CMK (cell line): ENCODE data around the gene ADIPOR1.

Experiments used
- DNase-seq: peaks from one replicate; pipeline ENCODE4 v3.0.0-alpha.2; 2010; ENCODE audit warnings: low read depth

The ADIPOR1 gene

DNA sequence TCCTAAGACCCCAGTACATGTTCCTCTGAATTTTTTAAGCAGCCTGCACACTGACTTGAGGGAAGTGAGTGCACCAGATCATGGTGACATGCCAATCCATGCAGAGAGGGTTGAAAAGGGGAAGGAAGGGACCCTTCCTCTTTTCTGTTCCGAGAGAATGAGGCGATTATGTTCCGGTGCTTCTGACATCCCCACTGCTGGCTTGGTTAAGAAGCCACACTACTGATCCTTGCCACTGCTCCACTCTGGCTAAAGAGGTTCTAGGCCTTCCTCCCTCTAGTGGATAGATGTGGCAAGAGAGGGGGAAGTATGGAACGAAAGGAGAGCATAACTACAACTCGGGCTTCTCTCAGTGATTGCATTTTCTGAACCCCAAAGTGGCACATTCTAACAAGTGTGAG lies 10.8 kb upstream of the ADIPOR1 start:
- DNase-seq: peak; percentile 84

DNA sequence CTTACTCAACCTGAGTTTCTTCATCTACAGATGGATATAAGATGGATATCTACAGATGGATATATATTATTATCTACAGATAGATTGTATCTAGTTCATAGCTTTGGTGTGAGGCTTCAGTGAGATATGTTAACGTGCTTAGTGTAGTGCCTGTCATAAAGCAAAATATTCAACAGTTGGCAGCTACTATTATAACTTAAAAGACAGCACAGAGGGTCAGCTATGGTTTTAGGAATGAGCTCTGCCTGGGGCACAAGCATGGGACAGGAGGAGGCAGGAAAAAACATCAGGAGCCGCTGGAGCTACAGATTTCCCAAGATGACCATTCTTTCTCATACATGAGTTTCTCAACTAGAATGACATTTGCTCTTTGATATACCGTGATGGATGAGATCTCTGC lies 10.2 kb upstream of the ADIPOR1 start:
- DNase-seq: no peak

DNA sequence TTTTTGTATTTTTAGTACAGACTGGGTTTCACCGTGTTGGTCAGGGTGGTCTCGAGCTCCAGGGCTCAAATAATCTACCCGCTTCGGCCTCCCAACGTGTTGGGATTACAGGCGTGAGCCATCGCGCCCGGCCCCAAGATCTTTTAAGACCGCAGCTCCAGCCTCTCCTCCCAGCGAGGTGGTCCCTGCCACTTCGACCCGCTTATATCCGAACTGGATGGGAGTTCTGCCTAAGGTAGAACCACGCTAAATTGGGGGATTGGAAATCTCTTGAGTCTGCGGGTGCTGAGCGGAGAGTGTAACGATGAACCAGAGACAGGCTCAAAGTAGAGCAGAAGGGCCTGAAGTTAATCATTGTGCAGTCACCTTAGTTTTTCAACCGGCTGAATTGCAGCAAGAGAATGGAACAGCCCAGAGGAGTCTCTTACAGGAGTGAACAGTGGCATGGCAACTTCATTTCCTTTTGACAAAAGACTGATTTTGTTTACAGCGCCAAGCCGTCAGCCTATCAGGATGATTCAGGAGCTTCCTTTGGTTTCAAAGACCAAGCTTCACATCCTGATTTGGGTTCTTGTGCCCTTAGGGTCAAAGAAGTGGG lies 9.7 kb upstream of the ADIPOR1 start:
- DNase-seq: peak; percentile 78

DNA sequence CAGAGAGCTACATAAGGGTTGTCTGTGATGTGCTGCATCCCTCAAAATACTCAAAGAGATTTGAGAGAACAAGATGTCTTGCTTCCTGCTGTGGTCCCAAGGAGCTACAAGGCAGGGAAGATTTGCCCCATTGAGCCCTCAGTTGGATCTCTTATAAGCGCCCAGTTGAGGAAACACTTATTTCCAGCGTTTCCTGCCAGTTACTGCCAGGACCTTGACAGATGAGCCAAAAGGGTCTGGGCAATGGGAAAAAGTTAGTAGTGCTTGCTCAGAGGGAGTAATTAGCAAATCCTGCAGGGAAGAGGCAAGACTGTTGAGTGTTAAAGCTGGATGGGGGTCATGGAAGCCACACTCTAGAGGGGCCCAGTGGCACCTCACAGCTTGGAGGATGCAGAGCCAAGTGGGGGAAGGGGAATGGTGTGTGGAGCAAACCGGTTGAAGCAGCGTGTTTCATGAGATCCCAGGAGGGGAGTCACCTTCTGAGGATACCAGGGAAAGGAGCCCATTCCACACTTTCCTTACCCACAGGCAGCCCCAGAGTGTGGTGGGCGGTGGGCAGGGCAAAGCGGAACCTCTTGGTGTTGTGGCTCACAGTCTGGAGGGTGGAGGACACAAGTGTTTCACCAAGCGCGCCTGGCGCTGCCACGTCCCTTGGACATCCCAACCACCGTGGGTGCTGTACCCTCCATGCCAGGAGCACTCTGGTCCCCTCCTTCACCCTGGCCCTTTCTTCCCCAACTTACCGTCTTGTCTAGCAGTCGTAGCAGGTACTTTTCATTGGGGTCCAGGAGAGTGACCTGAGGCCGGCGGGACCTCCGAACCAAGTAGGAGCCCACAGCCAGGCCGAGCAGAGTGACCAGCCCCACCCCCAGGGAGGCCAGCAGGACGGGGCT lies 8.1 kb upstream of the ADIPOR1 start:
- DNase-seq: no peak

DNA sequence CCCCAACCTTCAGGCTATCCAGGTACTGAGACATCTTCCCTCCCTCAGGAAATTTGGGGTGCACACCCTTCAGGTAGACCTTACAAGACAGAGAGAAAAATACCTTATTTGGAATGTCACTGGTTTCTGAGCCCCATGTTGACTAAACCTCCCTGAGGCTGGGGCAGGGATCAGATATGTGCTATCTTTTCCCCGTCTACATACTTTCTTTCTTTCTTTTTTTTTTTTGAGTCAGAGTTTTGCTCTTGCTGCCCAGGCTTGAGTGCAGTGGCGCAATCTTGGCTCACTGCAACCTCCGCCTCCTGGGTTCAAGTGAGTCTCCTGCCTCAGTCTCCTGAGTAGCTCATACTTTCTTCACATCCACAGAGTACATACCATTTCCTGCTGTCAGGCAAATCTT lies 7.3 kb upstream of the ADIPOR1 start:
- DNase-seq: no peak

DNA sequence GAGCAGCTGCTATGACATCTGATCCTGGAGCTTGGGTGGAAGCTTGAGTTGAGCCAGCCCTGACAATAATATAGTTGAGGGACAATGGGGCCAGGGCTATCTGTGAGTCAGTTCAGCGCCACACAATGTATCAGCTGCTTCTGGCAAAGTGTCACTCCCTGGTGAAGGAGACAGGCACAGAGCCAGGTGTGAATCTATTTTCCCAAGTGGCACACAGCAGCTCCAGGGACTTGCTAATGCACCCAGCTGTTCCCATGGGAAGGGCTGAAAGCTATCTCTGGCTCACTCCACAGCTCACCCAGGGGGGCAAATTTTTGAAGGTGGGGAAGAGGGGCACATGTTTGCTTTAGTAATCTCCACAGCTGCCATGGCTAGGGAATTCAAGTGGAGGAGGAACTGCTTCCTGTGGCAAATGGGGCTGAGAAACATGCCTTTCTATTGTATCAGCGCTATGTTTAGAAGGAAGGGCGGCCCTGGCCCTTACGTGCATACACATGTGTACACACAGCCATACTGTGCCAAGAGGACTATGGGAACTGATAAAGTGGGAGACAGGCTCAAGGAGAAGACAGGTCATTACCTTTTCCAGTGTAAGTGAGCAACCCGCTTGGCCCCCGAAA lies 6.8 kb upstream of the ADIPOR1 start:
- no peak for DNase-seq

DNA sequence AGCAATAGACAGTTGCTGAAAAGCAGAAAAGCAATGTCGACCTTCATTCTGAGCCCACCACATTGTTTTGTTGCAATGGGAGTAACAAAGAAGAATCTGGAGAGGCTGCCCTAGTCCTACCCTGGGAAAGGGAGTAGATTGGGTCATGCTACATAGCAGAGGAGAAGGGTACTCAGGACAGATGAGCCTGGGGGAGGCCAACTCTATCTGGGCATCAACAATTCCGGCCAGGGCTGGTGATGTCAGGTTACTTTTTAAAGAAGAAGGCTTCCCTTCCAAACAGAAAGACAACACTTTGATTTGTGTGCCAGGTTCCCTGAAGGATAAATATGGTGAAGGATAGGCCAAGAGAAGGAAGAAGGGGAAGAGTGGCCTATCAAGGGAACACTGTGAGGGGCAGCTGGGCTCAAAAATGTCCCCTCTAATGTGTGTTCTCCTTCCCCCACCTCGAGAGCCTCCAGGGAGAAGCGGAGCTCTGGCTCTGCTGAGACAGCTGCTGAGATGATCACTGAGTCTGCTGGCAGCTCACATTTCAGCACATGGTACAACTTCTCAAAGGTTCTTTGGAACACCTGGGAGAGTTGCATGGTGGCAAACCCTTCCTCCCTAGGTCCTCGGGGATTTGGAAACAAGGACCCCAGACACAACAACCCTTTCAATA lies 3.2 kb upstream of the ADIPOR1 start:
- DNase-seq: no peak

DNA sequence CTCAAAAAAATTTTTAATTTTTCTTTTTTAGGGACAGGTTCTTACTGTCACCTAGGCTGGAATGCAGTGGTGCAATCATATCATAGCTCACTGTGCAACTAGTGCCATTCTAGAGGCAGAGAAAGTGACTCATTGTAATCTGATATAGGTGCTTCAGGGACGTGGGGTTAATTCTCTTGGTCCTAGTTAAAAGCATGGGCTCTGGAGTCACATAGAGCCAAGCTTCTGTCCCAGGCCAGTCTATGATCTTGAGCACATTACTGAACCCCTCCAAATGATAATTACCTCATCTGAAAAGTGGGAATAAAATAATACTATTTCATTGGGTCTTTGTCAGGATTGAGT lies 1.1 kb upstream of the ADIPOR1 start:
- DNase-seq: no peak

DNA sequence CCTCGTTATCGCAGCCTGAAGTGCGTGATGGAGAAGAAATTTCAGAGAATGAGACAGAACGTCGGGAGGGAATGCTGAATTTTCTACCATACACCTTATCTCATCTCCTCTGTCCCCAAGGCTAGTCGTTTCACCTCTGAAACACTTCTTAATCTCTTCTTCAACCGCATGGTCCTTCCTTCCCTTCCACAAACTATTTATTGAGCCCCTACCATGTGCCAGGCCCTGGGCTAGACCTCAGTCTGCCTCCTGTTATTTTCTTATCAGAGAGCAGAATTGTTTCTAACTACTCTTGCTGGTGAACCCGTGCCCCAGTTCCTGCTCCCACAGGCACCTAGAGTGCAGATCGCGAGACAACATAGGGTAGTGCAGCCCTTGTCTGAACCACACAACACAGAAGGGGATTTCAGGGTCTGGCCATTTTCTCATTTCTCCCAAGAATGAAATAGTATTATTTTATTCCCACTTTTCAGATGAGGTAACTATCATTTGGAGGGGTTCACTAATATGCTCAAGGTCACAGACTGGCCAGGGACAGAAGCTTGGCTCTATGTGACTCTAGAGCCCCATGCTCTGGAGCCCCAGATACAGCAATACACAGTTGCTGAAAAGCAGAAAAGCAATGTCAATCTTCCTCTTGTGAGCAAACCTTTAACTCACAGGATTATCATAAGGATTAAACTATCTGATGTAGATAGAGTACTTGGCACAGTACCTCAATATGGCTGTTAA lies 598 bp upstream of the ADIPOR1 start:
- peak; percentile 30 for DNase-seq

DNA sequence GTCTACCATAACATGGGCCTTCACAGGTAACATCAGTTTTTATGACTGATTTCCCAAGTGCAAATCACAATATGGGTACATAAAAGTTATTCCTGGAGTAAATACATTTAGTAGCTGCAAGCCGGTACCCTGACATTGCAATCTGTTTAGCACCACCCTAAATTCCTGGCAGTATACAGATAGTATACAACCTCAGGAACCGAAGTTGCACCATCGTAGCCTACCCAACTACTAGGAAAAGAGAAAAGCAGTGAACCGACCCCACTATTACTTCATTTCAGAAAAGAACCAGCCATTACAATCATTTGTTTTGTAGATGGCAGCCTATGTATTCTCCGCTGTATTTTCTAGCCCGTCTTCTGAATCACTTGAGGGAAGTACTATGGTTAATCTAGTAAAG lies 1.1 kb downstream of the ADIPOR1 start:
- no peak for DNase-seq

DNA sequence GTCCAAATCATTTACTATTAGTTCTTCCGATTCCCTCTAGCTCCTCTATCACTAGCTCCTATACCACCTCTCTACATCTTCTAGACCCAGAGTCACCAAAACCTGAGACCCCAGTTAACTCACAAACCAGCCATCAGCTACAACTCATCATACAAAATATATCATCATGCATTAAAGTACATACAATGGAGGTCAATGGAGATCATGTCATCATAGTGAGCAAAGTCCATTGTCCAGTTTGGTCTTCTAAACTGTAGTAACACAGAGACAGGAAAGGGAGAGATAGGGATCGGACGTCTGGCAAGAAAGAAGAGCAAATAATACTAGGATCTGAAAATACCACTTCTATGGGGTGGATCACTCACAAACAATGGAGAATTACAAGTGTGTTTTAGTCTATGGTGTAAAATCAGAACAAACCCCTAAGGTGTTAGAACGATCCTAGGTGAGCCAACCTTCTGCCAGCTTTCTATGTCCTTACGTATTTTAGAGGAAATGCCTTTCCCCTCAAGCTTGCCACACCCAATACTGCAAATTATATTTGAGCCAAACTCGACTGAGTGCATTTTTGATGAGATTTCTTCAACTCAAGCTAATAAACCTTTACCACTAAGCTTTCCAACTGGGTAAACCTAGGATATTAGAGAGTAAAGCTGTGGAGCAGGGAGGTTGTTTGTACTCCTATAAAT lies 3.9 kb downstream of the ADIPOR1 start:
- no peak for DNase-seq

DNA sequence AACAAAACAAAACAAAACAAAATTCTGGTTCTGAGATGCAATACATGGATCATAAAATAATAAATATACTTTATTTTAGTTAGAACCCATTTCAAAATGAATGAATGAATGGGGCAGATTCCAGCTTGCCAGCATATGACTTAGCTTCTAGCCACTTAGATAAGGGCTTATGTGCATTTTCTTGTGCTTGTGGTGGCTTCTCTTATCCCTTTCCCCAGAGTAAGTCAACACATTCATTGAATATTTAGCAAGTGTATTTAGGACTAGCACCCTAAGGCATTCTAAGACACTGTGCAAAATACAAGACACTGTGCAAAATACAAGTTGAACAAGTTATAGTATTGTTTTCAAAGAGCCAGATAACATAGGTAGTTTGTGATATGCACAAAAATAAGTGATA lies 4.7 kb downstream of the ADIPOR1 start:
- no peak for DNase-seq

DNA sequence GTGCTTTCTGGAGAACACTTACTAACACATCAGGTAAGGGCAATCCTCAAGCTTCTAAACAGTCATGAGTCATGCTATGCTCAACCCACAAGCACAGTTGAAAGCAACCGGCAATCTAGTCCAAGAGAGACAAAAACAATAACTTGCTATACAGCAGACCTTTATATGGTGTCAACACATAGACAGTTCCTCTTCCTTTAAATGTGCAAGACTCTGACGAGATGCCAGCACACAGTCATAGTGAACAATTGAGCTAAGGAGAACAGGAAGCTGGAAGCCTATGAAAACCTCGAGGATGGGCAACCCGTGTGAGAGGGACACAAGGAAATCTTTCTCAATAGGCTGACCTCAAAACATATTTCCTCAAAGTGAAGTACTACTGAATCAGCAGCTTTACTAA lies 5.3 kb downstream of the ADIPOR1 start:
- no peak for DNase-seq

DNA sequence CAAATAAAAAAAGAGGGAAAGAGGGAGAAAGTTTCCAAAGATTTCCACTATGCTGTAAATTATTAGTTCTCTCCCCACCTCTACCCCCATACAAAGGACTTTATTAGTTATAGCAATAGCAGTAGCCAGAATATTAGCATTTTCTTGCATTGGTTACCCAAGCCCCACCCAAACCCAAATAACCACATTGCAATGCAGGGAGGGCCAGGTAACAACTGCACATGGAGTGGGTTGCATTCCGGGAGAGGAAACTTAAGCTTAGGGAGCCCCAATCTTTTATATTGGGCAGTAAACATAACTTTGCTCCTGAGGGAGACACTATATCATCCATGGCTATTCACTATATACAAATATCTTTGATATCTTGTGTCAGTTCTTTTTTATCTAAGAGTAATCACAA lies 6.0 kb downstream of the ADIPOR1 start:
- DNase-seq: no peak

DNA sequence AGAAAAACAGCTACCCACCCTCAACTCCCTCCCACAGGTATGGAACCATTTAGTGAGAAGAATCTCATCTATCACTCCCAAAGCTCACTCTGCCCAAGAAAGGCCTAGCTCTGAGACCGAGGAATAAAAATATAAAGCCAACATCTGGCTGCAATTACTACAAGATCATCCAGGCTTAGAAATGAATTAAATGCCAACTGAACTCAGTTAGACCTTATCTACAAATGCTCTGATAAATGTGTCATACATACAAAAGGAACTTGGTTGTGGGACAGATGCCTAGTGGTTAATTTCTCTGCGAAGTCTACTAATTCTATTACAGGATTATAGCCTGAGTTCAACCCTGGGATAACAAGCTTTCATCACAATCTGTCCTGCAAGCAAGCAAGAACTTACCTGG lies 6.7 kb downstream of the ADIPOR1 start:
- DNase-seq: no peak

DNA sequence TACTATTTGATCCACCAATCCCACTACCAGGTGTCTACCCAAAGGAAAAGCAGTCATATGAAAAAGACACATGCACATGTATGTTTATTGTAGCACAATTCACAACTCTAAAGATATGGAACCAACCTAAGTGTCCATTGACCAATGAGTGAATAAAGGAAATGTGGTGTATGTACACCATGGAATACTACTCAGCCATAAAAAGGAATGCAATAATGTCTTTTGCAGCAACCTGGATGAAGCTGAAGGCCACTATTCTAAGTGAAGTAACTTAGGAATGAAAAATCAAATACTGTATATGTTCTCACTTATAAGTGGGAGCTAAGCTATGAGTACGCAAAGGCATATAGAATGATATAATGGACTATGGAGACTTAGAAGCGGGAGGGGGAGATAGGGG lies 12.6 kb downstream of the ADIPOR1 start:
- DNase-seq: no peak

DNA sequence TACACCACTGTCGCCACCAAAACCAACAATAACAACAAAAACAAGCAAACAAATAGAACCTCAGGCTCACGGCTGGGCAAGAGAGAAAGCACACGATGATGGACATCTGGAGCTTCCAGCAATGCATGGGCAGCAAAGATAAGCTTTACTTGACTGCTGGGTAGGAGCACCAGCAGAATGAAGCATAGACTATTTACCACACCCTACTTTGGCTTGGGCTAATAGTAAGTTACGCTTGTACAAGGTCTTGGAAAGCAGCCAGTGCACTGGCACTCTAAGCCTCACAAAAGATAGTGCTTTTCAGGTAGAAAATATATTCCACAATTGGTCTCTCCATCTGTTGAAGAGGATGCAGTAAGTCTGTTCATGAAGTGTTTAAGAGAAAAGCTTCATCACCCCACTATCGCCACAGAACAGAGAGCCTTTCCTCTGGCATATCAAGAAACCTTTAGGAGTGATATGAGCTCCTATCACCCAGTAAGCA lies 13.6 kb downstream of the ADIPOR1 start:
- DNase-seq: peak; percentile 69

DNA sequence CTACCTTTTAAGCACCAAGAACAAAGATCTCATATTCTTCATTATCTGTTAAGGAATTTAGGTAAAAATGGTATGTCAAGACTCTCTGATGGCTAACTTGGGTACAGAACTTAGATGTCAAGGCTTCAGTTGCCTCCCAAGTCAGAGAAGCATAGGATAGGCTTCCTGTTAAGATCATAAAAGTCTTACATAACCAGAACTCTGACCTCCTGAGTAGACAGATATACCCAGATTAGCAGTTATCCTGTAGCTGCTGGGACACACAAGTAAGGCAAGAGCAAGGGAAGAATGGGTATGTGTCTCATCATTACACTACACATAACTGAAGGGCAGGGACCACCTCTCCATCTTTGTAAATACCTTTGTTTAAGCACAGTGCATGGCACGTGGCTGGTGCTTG lies 15.7 kb downstream of the ADIPOR1 start:
- no peak for DNase-seq

DNA sequence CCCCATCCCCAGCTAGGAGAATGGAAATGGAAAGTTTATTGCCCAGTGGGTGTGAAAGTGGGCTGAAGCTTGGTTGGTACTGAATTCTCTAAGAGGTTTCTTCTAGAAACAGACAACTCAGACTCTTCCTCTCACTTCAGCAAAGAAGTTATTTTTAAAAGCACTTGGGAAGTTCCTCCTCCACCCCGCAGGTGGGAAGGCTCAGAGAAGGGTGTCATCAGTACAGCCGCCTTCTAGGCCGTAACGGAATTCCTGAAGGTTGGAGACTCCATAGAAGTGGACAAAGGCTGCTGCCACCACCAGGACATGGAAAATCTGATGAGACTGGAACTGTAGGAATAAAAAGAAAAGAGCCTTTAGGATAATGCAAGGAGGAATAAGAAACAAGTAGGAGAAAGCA lies 16.7 kb downstream of the ADIPOR1 start:
- no peak for DNase-seq

DNA sequence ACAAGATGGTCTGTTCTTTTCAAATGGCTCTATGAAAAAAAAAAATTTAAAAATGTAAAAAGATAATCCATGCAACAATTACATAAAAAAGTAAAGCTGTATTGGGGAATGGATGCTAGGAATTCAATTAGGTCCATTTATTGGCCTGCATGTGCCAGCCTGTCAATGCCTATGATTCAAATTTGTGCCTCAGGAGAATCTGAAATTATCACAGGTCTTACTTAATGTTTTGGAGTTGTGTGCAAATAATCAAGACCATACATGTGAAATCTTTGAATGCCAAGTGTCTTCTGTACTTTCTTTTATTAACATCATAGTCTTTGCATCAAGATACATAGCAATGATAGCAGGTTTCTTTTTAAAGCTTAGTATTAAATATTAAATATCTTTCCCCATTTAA lies 17.6 kb downstream of the ADIPOR1 start:
- DNase-seq: no peak

DNA sequence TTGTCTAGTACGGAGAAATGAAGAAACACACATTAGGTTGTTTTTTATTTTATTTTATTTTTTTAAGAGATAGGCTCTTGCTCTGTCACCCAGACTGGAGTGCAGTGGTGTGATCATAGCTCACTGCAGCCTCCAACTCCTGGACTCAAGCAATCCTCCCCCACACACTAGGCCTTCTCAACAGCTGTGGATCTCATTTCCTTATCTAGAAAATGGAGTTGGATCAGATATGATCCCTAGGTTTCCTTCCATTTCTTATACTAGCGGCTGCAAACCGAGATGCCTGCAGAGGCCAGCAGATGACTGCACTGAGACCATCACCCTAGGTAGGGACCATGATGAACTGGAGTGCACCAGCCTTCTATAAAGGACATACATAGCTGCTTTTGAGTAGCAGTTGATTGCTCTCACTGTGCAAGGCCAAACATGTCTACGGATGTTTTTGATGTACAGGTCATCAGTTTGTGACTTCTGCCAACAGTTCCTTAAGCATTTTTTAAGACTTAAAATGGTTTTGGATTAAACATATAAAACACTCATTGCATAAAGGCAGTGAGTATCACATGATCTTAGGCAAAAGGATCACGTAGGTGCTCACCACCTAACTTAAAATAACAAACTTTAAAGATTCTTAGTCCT lies 19.7 kb downstream of the ADIPOR1 start:
- DNase-seq: peak; percentile 48
